VCaP (cell line): ENCODE data around the gene IARS1.

Experiments used
- H3K27ac ChIP-seq: fragments of 450-650 bp; 2 replicates; pipeline ENCODE4 v1.5.1; 2017
- TF ChIP-seq, protein P1 (sequence below): fragments of 450-650 bp; conservative IDR thresholded peaks from 2 replicates; pipeline ENCODE4 v1.5.1; 2017; ENCODE audit warnings: mild to moderate bottlenecking, moderate library complexity

Gene IARS1

DNA sequence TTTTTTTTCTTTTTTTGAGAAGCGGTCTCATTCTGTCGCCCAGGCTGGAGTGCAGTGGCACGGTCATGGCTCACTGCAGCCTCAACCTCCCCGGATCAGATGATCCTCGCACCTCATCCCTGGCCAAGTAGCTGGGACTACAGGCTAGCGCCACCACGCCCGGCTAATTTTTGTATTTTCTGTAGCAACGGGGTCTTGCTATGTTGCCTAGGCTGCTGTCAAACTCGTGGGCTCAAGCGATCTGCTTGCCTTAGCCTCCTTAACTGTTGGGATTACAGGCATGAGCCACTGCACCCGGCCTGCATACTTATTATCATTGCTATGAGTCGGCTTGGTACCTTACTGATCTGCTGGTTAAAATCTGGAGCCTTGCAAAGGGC lies 790 bp upstream of the IARS1 start:
- TF ChIP-seq, protein P1, sequence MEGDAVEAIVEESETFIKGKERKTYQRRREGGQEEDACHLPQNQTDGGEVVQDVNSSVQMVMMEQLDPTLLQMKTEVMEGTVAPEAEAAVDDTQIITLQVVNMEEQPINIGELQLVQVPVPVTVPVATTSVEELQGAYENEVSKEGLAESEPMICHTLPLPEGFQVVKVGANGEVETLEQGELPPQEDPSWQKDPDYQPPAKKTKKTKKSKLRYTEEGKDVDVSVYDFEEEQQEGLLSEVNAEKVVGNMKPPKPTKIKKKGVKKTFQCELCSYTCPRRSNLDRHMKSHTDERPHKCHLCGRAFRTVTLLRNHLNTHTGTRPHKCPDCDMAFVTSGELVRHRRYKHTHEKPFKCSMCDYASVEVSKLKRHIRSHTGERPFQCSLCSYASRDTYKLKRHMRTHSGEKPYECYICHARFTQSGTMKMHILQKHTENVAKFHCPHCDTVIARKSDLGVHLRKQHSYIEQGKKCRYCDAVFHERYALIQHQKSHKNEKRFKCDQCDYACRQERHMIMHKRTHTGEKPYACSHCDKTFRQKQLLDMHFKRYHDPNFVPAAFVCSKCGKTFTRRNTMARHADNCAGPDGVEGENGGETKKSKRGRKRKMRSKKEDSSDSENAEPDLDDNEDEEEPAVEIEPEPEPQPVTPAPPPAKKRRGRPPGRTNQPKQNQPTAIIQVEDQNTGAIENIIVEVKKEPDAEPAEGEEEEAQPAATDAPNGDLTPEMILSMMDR = no peak
- H3K27ac ChIP-seq = peak overlapping the region; percentile 78

DNA sequence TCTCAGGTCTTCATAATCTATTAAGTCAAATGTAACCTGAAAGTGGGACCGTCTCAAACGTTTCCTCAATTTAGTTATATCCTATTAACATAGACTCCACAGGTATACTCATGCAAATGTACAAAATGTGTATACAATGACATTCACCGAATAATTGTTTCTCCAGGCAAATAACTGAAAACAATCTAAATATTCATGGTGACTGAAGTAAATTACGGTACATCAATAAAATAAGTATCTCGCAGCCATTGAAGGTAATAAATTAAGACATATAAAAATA lies 482 bp downstream of the IARS1 start:
- peak overlapping the region; percentile 78 for H3K27ac ChIP-seq
- TF ChIP-seq, protein P1 = no peak

DNA sequence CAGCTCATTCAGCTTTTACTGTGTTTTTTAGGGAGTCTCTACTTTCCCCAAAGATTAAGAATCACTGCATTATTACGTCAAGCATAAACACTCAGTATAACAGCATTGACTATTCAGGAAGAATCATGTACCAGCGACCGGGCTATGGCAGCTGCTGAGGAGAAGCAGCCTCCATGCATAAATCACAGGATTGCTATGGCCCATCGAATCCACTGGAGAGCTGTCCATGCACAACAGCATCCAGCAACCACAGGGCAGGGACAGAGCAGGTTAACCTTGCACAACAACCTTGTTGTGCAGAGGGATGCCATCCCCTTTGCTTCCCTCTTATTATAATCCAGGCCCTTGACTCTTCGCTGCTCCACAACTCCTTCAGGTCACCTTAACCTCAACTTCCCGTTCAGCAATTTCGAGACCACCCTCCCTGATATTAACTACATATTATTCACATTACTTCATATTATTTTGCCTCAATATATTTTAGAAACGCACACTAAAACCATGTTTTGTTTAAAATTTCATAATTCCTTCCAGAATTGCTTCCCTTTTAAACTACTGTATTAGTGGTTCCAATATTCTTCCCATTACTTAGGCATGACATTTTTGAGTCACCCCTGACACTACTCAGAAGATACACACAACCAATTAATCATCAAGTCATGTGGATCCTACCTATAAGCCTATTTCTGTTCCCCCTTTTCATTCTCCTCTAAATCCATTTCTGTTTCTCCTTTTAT lies 991 bp downstream of the IARS1 start:
- peak overlapping the region; percentile 78; the same call in 1 of the 2 replicates for H3K27ac ChIP-seq
- TF ChIP-seq, protein P1 = no peak

DNA sequence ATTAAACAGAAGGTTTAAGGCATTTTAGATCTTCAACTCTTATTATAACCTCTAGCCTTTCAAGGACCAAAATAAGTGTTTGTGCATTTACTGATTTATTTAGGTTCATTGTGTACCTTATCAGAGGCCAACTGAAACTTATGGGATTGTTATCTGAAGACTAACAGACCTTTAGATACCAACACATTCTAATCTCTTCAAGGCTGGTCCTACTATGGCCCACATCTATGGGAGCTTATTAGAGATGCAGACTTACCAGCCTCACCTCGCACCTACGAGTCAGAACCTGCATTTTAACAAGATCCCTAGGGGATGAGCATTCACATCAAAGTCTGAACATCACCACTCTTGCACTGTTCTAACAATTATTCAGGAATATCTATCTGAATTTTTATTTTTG lies 1.9 kb downstream of the IARS1 start:
- TF ChIP-seq, protein P1 = no peak
- H3K27ac ChIP-seq = no peak overlapping the region

DNA sequence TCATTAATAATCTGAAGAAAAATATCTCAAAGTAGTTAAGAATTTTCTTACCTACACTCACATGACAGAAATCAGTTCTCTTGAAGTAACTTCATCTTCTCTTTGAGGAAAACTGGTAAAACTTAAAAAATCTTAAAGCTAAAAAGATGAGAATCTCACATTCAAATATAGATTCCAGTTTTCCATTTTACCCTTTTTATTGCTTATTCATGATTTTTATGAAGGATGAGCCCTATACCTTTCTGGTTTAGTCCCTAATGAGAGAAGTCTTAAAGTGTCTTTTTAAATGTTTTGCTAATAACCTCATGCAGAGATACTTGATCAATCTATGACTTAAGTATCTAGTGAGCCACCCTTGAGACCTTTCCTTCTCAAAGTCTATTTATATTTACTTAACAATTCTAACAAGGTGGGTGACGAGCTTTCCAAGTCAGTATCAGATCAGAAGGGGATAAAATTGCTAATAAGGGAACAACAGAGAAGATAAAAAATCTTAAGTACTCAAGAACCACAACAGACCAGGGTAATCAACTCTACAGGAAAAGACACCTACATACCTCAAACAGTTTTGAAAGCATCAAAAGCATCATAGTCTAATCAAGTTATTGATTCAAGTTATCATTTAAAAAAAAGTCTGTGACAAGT lies 2.6 kb downstream of the IARS1 start:
- H3K27ac ChIP-seq = no peak overlapping the region
- TF ChIP-seq, protein P1 = no peak

DNA sequence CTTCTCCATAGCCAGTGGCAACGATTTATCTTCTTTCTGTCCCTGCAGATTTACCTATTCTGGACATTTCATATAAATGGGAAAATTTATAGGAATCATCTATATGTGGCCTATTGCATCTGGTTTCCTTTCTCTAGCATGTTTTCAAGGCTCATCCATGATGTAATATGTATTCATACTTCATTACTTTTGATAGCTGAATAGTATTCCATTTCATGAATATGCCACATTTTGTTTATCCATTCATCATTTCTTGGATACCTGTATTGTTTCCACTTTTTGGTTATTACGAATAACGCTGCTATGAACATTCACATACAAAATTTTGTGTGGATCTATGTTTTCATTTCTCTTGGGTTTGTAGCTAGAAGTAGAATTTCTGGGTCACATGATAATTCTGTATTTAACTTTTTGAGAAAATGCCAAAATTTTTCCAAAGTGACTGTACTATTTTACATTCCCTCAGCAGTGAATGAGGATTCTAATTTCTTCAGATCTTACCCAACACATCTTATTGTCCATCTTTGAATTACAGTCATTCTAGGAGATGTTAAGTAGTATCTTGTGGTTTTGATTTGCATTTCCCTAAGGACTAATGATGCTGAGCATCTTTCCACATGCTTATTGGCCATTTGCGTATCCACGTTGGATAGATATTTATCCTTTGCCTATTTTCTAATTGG lies 3.6 kb downstream of the IARS1 start:
- TF ChIP-seq, protein P1 = no peak
- H3K27ac ChIP-seq = no peak overlapping the region

DNA sequence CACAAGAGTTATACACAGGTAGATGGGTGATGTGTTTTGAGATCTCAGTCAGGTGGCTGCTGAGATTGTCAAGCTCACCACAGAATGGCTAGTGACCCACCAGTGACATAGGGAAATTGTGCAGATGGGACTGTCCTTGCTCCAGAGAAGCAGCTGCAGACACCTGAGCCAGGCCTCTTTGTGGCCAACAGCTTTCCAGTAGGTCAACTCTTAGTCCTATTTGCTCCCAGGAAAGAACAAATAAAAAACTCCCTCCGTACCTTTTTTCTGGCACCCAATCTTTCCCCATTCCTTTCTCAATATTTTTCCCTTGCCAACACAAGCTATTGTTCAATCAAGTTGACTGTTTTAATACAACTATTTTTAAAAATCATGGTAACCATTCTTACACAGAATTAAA lies 14.2 kb downstream of the IARS1 start:
- H3K27ac ChIP-seq = no peak overlapping the region
- TF ChIP-seq, protein P1 = no peak
